GM12878 (cell line): ENCODE data around the gene RNF150. TPM values are rescaled to one million over a fixed set of nuclear protein-coding genes. Genes with fewer than 3 reads are reported as not detected.

Experiments
- ATAC-seq: fragments of 200-7000 bp; cut with Tn5 transposase; 3 replicates; pipeline ENCODE4 v1.9.1; 2020; ENCODE audit warnings: mild to moderate bottlenecking, moderate library complexity
- BruUV-seq: library from RNA; stranded (reverse); fragments of 400-500 nt; replicated peaks from 2 replicates; lab custom pipeline; 2021; lab: Mats Ljungman, UMichigan
- CTCF ChIA-PET: fragments of 300-600 bp; sonication (Branson Sonifier 250); formaldehyde crosslinking; extraction: SDS; loops from one replicate; lab custom pipeline; 2021; ENCODE audit warnings: inconsistent platforms; lab: Yijun Ruan, JAX
- POLR2A ChIA-PET: fragments of 350-600 bp; formaldehyde crosslinking; extraction: SDS; loops from one replicate; lab custom pipeline; 2021; ENCODE audit warnings: inconsistent platforms; lab: Charles Lee
- RAD21 ChIA-PET: fragments of 300-600 bp; sonication (Branson Sonifier 250); formaldehyde crosslinking; loops from one replicate; lab custom pipeline; 2023; ENCODE audit warnings: antibody characterized with exemption; ENCODE audit not compliant: unreplicated experiment; lab: Charles Lee
- SMC1A ChIA-PET: fragments of 300-600 bp; sonication (Branson Sonifier 250); formaldehyde crosslinking; loops from one replicate; lab custom pipeline; 2023; ENCODE audit not compliant: unreplicated experiment, uncharacterized antibody; lab: Charles Lee
- DNase-seq: peaks from one replicate; pipeline ENCODE4 v3.0.0-alpha.2; 2011; ENCODE audit warnings: low read depth, low spot score
- FAIRE-seq: peaks from 3 replicates; lab custom pipeline; 2011; peaks lifted over from hg19 to GRCh38; lab: Jason Lieb, UNC
- H2AFZ ChIP-seq: 2 replicates; pipeline ENCODE4 v1.6.0; 2011; ENCODE audit warnings: low read depth, low read length, control low read depth; ENCODE audit not compliant: control insufficient read depth
- H3K27ac ChIP-seq: 2 replicates; pipeline ENCODE4 v1.5.1; 2011; ENCODE audit warnings: control low read depth; ENCODE audit not compliant: control insufficient read depth, insufficient read depth
- H3K27me3 ChIP-seq, 2 experiments: replicated peaks in 1 of 2; 2 replicates each; pipeline versions ENCODE4 v1.6.0 to v1.6.1; 2011; ENCODE audit warnings: low read length in 1 of 2; ENCODE audit not compliant: control insufficient read depth in 2 of 2, insufficient read depth in 2 of 2
- H3K36me3 ChIP-seq, 2 experiments: 2 replicates each; pipeline ENCODE4 v1.5.1; 2011; ENCODE audit warnings: low read length in 1 of 2; ENCODE audit not compliant: control insufficient read depth in 2 of 2, insufficient read depth in 2 of 2
- H3K4me1 ChIP-seq: 2 replicates; pipeline ENCODE4 v1.6.1; 2011; ENCODE audit warnings: mild to moderate bottlenecking, low read length, moderate library complexity, mixed read lengths; ENCODE audit not compliant: control insufficient read depth, insufficient read depth
- H3K4me2 ChIP-seq: 2 replicates; pipeline ENCODE4 v1.6.0; 2011; ENCODE audit warnings: control low read depth; ENCODE audit not compliant: control insufficient read depth, insufficient read depth
- H3K4me3 ChIP-seq: fragments of 200-600 bp; sonication (generic); 2 replicates; pipeline ENCODE4 v1.5.1; 2016
- H3K79me2 ChIP-seq: 2 replicates; pipeline ENCODE4 v1.6.0; 2011; ENCODE audit warnings: low read length; ENCODE audit not compliant: control insufficient read depth, insufficient read depth
- H3K9ac ChIP-seq: 2 replicates; pipeline ENCODE4 v1.8.0; 2011; ENCODE audit warnings: low read length, control low read depth, mixed read lengths; ENCODE audit not compliant: control insufficient read depth, insufficient read depth
- H3K9me3 ChIP-seq: replicated peaks from 3 replicates; pipeline ENCODE4 v1.5.1; 2011; ENCODE audit warnings: mild to moderate bottlenecking, low read length; ENCODE audit not compliant: control insufficient read depth, insufficient read depth
- H4K20me1 ChIP-seq: 2 replicates; pipeline ENCODE4 v1.6.0; 2011; ENCODE audit not compliant: control insufficient read depth, insufficient read depth
- ATF7 ChIP-seq: fragments of 450-650 bp; IDR thresholded peaks from 2 replicates; pipeline ENCODE4 v1.6.1; 2016; ENCODE audit warnings: low read depth, mild to moderate bottlenecking
- BMI1 ChIP-seq: fragments of 450-650 bp; IDR thresholded peaks from 2 replicates; pipeline ENCODE4 v1.6.1; 2016; ENCODE audit warnings: mild to moderate bottlenecking, moderate library complexity, borderline replicate concordance
- CBX3 ChIP-seq: fragments of 200-600 bp; sonication (generic); IDR thresholded peaks from 2 replicates; pipeline ENCODE4 v1.6.1; 2016; ENCODE audit warnings: low read depth, borderline replicate concordance
- CEBPB ChIP-seq, 2 experiments: fragments of 150-350 bp in 1 of 2; IDR thresholded peaks; 2 replicates each; pipeline ENCODE4 v1.6.1; 2012 to 2014; ENCODE audit warnings: low read depth in 2 of 2, low read length in 2 of 2, borderline replicate concordance in 1 of 2, inconsistent platforms in 1 of 2
- CTCF ChIP-seq, 3 experiments: IDR thresholded peaks in 2 of 3; conservative IDR thresholded peaks in 1 of 3; 2 replicates each; pipeline ENCODE4 v1.5.1; 2011; ENCODE audit warnings: low read depth in 3 of 3, low read length in 3 of 3, mild to moderate bottlenecking in 3 of 3, control low read depth in 2 of 3, moderate library complexity in 2 of 3, inconsistent platforms in 1 of 3, mixed read lengths in 1 of 3; ENCODE audit not compliant: control insufficient read depth in 2 of 3, insufficient read depth in 1 of 3; ENCODE audit errors: extremely low read depth in 1 of 3
- EED ChIP-seq: sonication (generic); IDR thresholded peaks from 2 replicates; pipeline ENCODE4 v1.6.1; 2016; ENCODE audit warnings: antibody characterized with exemption, low read depth
- NFIC ChIP-seq: IDR thresholded peaks from 2 replicates; pipeline ENCODE4 v1.6.1; 2012; ENCODE audit warnings: low read depth, mild to moderate bottlenecking, inconsistent platforms, low read length, moderate library complexity
- NFXL1 ChIP-seq: fragments of 450-650 bp; IDR thresholded peaks from 2 replicates; pipeline ENCODE4 v1.6.1; 2017; ENCODE audit warnings: antibody characterized with exemption, mild to moderate bottlenecking, borderline replicate concordance
- NFYA ChIP-seq: IDR thresholded peaks from 2 replicates; pipeline ENCODE4 v1.6.1; 2011; ENCODE audit warnings: low read depth, mild to moderate bottlenecking, low read length, improper control_type of control experiment, borderline replicate concordance
- NR2F1 ChIP-seq: fragments of 450-650 bp; conservative IDR thresholded peaks from 2 replicates; pipeline ENCODE4 v1.6.1; 2017; ENCODE audit warnings: mild to moderate bottlenecking
- NRF1 ChIP-seq: conservative IDR thresholded peaks from 2 replicates; pipeline ENCODE4 v1.6.1; 2011; ENCODE audit warnings: mild to moderate bottlenecking, low read depth, low read length, improper control_type of control experiment
- POLR2A ChIP-seq: IDR thresholded peaks from 2 replicates; pipeline ENCODE4 v1.6.1; 2011; ENCODE audit warnings: low read depth, mild to moderate bottlenecking, low read length
- PRDM15 ChIP-seq: fragments of 450-650 bp; formaldehyde crosslinking; IDR thresholded peaks from 2 replicates; pipeline ENCODE4 v1.4.0; 2020; ENCODE audit warnings: mild to moderate bottlenecking, moderate library complexity
- RELA ChIP-seq: fragments of 450-650 bp; IDR thresholded peaks from 2 replicates; pipeline ENCODE4 v1.8.0; 2014; ENCODE audit warnings: borderline replicate concordance; ENCODE audit not compliant: partially characterized antibody
- SMC3 ChIP-seq: IDR thresholded peaks from 2 replicates; pipeline ENCODE4 v1.6.1; 2011; ENCODE audit warnings: low read length, improper control_type of control experiment, borderline replicate concordance
- SRF ChIP-seq, 2 experiments: IDR thresholded peaks; 2 replicates each; pipeline ENCODE4 v1.6.1; 2011; ENCODE audit warnings: low read depth in 2 of 2, low read length in 2 of 2, mild to moderate bottlenecking in 1 of 2, moderate library complexity in 1 of 2
- TBL1XR1 ChIP-seq: IDR thresholded peaks from 2 replicates; pipeline ENCODE4 v1.6.1; 2012; ENCODE audit warnings: low read depth, low read length, improper control_type of control experiment
- TCF7 ChIP-seq: IDR thresholded peaks from 2 replicates; pipeline ENCODE4 v1.6.1; 2014; ENCODE audit warnings: antibody characterized with exemption, borderline replicate concordance
- ZNF274 ChIP-seq: IDR thresholded peaks from one replicate; pipeline ENCODE4 v1.8.0; 2011; ENCODE audit not compliant: insufficient read length, insufficient read depth
- ZZZ3 ChIP-seq: IDR thresholded peaks from 2 replicates; pipeline ENCODE4 v1.6.1; 2011; ENCODE audit warnings: low read depth; ENCODE audit not compliant: control insufficient read depth, insufficient read length
- WGBS: methylation state at CpG from one replicate; pipeline ENCODE4 v1.1.6; 2016; ENCODE audit warnings: low lambda C conversion rate; ENCODE audit not compliant: insufficient replicate concordance, insufficient coverage; ENCODE audit errors: missing lambda C conversion rate; 5-methylcytosine and 5-hydroxymethylcytosine counted together
- in situ Hi-C: fragments of 300-500 bp; cut with MboI; formaldehyde crosslinking; loops from 9 replicates; pipeline ENCODE4 v1.14.3; 2018; ENCODE audit warnings: mixed read lengths
- intact Hi-C: fragments of 100-400 bp; cut with micrococcal nuclease; formaldehyde crosslinking; loops from one replicate; pipeline ENCODE4 v1.14.2; 2022; ENCODE audit not compliant: unreplicated experiment
- polyA plus RNA-seq, 11 experiments: library from polyadenylated mRNA; depleted of rRNA in 4 of 11; unstranded in 6 of 11; stranded (reverse) in 5 of 11; fragments of >200 nt; fragmentation: Nextera tagmentation in 4 of 11; fragmentation: Illumina TruSeq in 1 of 11; extraction: Ambion mirVana in 4 of 11; extraction: Trizol in 1 of 11; gene quantifications; 1 replicate in 1 of 11; 2 replicates in 10 of 11; pipeline versions ENCODE4 v1.2.1 to v1.2.3, GENCODE V29; 2011 to 2016; ENCODE audit warnings: inconsistent platforms in 2 of 11, missing spikeins in 2 of 11, low read depth in 1 of 11
- total RNA-seq, 4 experiments: library from RNA; depleted of rRNA in 3 of 4; stranded (reverse); fragments of >200 nt in 3 of 4; fragmentation: Illumina TruSeq in 1 of 4; extraction: Trizol in 1 of 4; gene quantifications; 2 replicates each; pipeline versions ENCODE4 v1.2.1 to v1.2.3, GENCODE V29; 2013 to 2021

The RNF150 gene
- total and polyA plus RNA-seq, 10 of the 15 experiments (the other 5 are each of a cell fraction or from before 2014, with no cell fraction given) = 0.01 to 2.3 (median 0.04) TPM; not detected in 6

- TF ChIP-seq SRF (IDR thresholded peaks at IDR 0.05; ENCODE audit: low read depth in 2 of 2, low read length in 2 of 2) = no peak
Measured at GRCh38 chr4:140834839-140835495, 298.3 kb downstream of the RNF150 start (continued).

DNA sequence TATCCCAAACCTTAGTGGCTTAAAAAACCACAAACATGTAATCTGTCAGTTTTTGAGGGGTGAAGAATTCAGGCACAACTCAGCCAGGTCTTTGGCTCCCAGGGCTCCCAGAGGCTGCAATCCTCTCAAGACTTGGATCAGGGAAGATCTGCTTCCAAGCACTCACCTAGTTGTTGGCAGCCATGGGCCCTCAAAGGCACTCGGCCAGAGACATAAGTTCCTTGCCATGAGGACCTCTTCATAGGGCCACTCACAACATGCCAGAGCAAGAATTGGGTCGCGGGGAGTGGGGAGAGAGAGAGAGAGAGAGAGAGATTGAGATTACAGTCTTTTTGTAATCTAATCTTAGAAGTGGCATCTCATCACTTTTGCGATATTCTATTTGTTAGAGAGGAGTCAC, 300.0 kb downstream of the RNF150 start:
- H4K20me1 ChIP-seq = no peaks in the 10 kb centered on the region
- H2AFZ ChIP-seq = no peak overlapping the region
- H3K9ac ChIP-seq = no peak overlapping the region
- ChIA-PET POLR2A (no interaction called here), SMC1A (no interaction called here), CTCF (no interaction called here), RAD21 (no interaction called here)
- H3K4me3 ChIP-seq = no peak overlapping the region
- H3K79me2 ChIP-seq = no peaks in the 10 kb centered on the region
- no peak for TF ChIP-seq ZZZ3
- TF ChIP-seq TCF7 = no peak
- no peak for TF ChIP-seq CTCF (IDR thresholded peaks at IDR 0.05 in 2 of 3, conservative IDR thresholded peaks at IDR 0.05 in 1 of 3; ENCODE audit: control insufficient read depth in 2 of 3, extremely low read depth in 1 of 3, insufficient read depth in 1 of 3, low read depth in 3 of 3, low read length in 3 of 3)
- no peak for TF ChIP-seq NFYA
- no peak for TF ChIP-seq RELA
- TF ChIP-seq ZNF274 = no peak
- no peak for TF ChIP-seq CEBPB (IDR thresholded peaks at IDR 0.05; ENCODE audit: borderline replicate concordance in 1 of 2, low read depth in 2 of 2, low read length in 2 of 2)
- TF ChIP-seq NFIC = no peak
- TF ChIP-seq NR2F1 = no peak
- no peak for TF ChIP-seq PRDM15 (CRISPR knock-in tag)
- TF ChIP-seq EED = no peak
- no peak for TF ChIP-seq CBX3
- TF ChIP-seq ATF7 = no peak
- TF ChIP-seq BMI1 = no peak
- TF ChIP-seq NRF1 = no peak
- no peak for TF ChIP-seq TBL1XR1
- TF ChIP-seq NFXL1 = no peak
- TF ChIP-seq POLR2A = no peak
- no peak for TF ChIP-seq SMC3
- no peak for DNase-seq
- no TSS peak for BruUV-seq
- H3K4me2 ChIP-seq = no peak overlapping the region
- 72% methylated on average over 4 of the region's 4 CpGs for WGBS
- FAIRE-seq = no peak
- in situ Hi-C loops = no loop called here
- no peaks in the 10 kb centered on the region; the same call in 2 of the 3 replicates for H3K9me3 ChIP-seq
- H3K36me3 ChIP-seq = no peaks in the 10 kb centered on the region
- intact Hi-C loops = no loop called here
- ATAC-seq = no peak
- H3K27me3 ChIP-seq = no peaks in the 10 kb centered on the region
- H3K4me1 ChIP-seq = peaks cover 15% of the 10 kb centered on the region
- H3K27ac ChIP-seq = no peak overlapping the region
